ENCODE results near the gene ILF3. TPM values are rescaled to one million over a fixed set of nuclear protein-coding genes. Genes with fewer than 3 reads are reported as not detected.
A peak's percentile ranks its signal among the peaks of the same experiment; 100 is the strongest.

Gene ILF3
- polyA plus RNA-seq, 3 donors from 2014 or later, result 33.7 to 107 (median 52.2) TPM

DNA sequence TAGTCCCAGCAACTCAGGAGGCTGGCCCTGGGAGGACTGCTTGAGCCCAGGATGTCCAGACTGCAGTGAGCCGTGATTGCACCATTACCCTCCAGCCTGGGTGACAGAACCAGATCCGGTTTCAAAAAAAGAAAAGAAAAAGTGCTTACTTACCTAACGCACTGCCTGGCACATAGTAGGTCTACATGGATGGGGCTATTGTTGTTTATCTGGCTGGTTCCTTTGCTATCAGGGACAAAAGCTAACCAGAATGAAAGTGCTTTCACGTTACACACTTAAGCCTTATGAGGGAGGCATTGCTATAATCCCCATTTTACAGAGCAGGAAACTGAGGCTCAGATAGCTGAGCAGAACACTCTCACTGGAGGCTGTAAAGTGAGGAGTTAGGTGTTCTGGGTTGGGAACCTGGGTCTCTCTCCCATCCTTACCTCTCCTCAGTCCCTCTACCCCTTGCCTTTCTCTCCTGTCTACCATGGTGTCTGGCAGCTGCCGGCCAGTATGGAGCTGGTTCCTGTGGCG is 66.5 kb downstream of the ILF3 start:
- H3K27me3 Mint-ChIP-seq (ENCODE audit: low read depth in 3 of 3), result peaks cover 2 to 12% (median 5%) of the 10 kb centered on the region in 3 donors
- peak overlapping the region; percentile 40 to 90 (median 74) for H3K27ac Mint-ChIP-seq
- peak overlapping the region; percentile 5 to 98 (median 50) for H3K4me3 Mint-ChIP-seq
- H3K9me3 Mint-ChIP-seq, result no peaks in the 10 kb centered on the region
- no peak for DNase-seq
- H3K4me1 Mint-ChIP-seq, result peaks cover 65 to 70% of the 10 kb centered on the region in 2 donors
- no peaks in the 10 kb centered on the region for H3K36me3 Mint-ChIP-seq

DNA sequence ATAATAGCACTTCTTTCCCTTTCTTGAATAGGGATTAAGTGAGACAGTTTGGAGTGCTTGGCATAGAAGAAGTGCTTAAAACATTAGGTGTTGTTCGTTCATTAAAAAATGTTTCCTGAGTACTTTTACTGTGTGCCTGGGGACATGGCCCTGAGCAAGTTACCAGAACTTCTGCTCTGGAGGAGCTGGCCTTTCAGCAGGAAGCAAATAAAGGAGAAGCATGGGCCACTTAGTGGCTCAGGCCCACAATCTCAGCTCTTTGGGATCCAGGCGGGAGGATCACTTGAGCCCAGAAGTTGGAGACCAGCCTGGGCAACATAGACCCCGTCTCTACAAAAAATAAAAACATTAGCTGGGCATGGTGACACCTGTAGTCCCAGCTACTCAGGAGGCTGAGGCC is 69.4 kb downstream of the ILF3 start:
- peaks cover 1 to 8% (median 2%) of the 10 kb centered on the region in 3 donors for H3K27me3 Mint-ChIP-seq (ENCODE audit: low read depth in 3 of 3)
- no peak for DNase-seq
- no peak overlapping the region for H3K4me3 Mint-ChIP-seq
- peak overlapping the region in 3 of 6 donors; percentile 30 to 85 (median 45) for H3K27ac Mint-ChIP-seq
- no peaks in the 10 kb centered on the region for H3K9me3 Mint-ChIP-seq
- H3K36me3 Mint-ChIP-seq, result peaks cover 0 to 3% (median 0%) of the 10 kb centered on the region in 3 donors
- peaks cover 81 to 85% of the 10 kb centered on the region in 2 donors for H3K4me1 Mint-ChIP-seq

GRCh38 chr19:10724573-10725071 is 70.5 kb downstream of the ILF3 start:
- H3K9me3 Mint-ChIP-seq, result no peaks in the 10 kb centered on the region
- H3K4me1 Mint-ChIP-seq, result peaks cover 75 to 76% of the 10 kb centered on the region in 2 donors
- H3K27me3 Mint-ChIP-seq (ENCODE audit: low read depth in 3 of 3), result peaks cover 1 to 5% (median 2%) of the 10 kb centered on the region in 3 donors
- peak overlapping the region in 3 of 6 donors; percentile 32 to 74 (median 45) for H3K27ac Mint-ChIP-seq
- H3K4me3 Mint-ChIP-seq, result no peak overlapping the region
- no peak for DNase-seq
- H3K36me3 Mint-ChIP-seq, result peaks cover 0 to 3% (median 0%) of the 10 kb centered on the region in 3 donors

GRCh38 chr19:10725415-10725814 is 71.3 kb downstream of the ILF3 start:
- DNase-seq, result no peak
- H3K36me3 Mint-ChIP-seq, result peaks cover 0 to 3% (median 0%) of the 10 kb centered on the region in 3 donors
- H3K9me3 Mint-ChIP-seq, result no peaks in the 10 kb centered on the region
- H3K27me3 Mint-ChIP-seq (ENCODE audit: low read depth in 3 of 3), result peaks cover 1 to 3% (median 2%) of the 10 kb centered on the region in 3 donors
- peak overlapping the region in 3 of 6 donors; percentile 22 to 55 (median 49) for H3K27ac Mint-ChIP-seq
- no peak overlapping the region for H3K4me3 Mint-ChIP-seq
- H3K4me1 Mint-ChIP-seq, result peaks cover 70 to 72% of the 10 kb centered on the region in 2 donors

- no peak for DNase-seq
- H3K27me3 Mint-ChIP-seq (ENCODE audit: low read depth in 3 of 3), result peaks cover 0 to 5% (median 2%) of the 10 kb centered on the region in 3 donors
- peaks cover 0 to 3% (median 0%) of the 10 kb centered on the region in 3 donors for H3K36me3 Mint-ChIP-seq
- H3K4me3 Mint-ChIP-seq, result peak overlapping the region in 1 of 5 donors; percentile 27
- H3K9me3 Mint-ChIP-seq, result no peaks in the 10 kb centered on the region
- peak overlapping the region in 4 of 6 donors; percentile 55 to 80 (median 78) for H3K27ac Mint-ChIP-seq
- H3K4me1 Mint-ChIP-seq, result peaks cover 69 to 71% of the 10 kb centered on the region in 2 donors
Measured at GRCh38 chr19:10726268-10726667, 72.1 kb downstream of the ILF3 start.

GRCh38 chr19:10727685-10728201 is 73.6 kb downstream of the ILF3 start:
- H3K36me3 Mint-ChIP-seq, result peaks cover 0 to 3% (median 0%) of the 10 kb centered on the region in 3 donors
- H3K9me3 Mint-ChIP-seq, result no peaks in the 10 kb centered on the region
- no peak for DNase-seq
- peaks cover 66 to 68% of the 10 kb centered on the region in 2 donors for H3K4me1 Mint-ChIP-seq
- no peak overlapping the region for H3K4me3 Mint-ChIP-seq
- peak overlapping the region in 5 of 6 donors; percentile 55 to 93 (median 77) for H3K27ac Mint-ChIP-seq
- peaks cover 2 to 10% (median 3%) of the 10 kb centered on the region in 3 donors for H3K27me3 Mint-ChIP-seq (ENCODE audit: low read depth in 3 of 3)

DNA sequence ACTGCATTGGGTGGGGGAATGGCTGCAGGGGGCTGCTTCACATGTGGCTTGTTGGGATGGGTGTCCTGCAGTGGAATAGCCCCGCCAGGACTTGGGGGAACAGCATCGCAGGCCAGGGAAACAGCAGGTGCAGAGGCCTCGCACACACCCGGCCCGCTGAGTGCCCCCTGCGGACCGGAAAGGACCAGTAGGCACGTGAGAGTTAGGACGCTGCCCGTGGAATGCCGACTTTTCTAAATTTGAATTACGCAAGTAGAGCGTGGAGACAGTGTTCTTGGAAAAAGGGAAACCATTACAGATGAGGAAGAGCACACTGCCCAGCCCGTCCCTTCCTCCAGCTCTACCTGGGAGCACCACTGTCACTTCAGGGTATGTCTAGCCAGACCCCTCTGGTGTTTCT is 75.3 kb downstream of the ILF3 start:
- Mint-ChIP-seq H3K27me3 (ENCODE audit: low read depth in 3 of 3) (peaks cover 0 to 10% (median 3%) of the 10 kb centered on the region in 3 donors), H3K36me3 (peaks cover 0 to 3% (median 0%) of the 10 kb centered on the region in 3 donors), H3K27ac (peak overlapping the region; percentile 60 to 99 (median 87)), H3K4me3 (no peak overlapping the region), H3K9me3 (no peaks in the 10 kb centered on the region), H3K4me1 (peaks cover 54 to 61% of the 10 kb centered on the region in 2 donors)
- no peak for DNase-seq

GRCh38 chr19:10730932-10731331 is 76.8 kb downstream of the ILF3 start:
- Mint-ChIP-seq H3K9me3 (no peaks in the 10 kb centered on the region), H3K4me3 (peak overlapping the region in 3 of 5 donors; percentile 71 to 80 (median 75)), H3K27me3 (ENCODE audit: low read depth in 3 of 3) (peaks cover 0 to 10% (median 3%) of the 10 kb centered on the region in 3 donors), H3K4me1 (peaks cover 48 to 53% of the 10 kb centered on the region in 2 donors), H3K36me3 (peaks cover 0 to 6% (median 0%) of the 10 kb centered on the region in 3 donors), H3K27ac (peak overlapping the region; percentile 94 to 100 (median 98))
- peak in 1 of 3 donors; percentile 20 for DNase-seq

DNA sequence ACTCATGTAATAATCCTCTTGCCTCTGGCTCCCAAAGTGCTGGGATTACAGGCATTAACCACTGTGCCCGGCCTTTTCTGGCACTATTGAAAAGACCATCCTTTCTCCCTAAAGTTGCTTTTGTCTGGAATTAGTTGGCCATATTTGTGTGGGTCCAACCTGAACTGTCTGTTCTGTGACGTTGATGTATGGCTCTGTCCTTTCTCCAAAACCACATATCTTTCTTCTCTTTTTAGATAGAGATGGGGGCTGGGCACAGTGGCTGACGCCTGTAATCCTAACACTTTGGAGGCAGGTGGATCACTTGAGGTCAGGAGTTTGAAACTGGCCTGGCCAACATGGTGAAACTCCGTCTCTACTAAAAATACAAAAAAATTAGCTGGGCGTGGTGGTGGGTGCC is 81.6 kb downstream of the ILF3 start:
- Mint-ChIP-seq H3K9me3 (no peaks in the 10 kb centered on the region), H3K4me1 (peaks cover 45 to 68% of the 10 kb centered on the region in 2 donors), H3K36me3 (peaks cover 0 to 6% (median 0%) of the 10 kb centered on the region in 3 donors), H3K27me3 (ENCODE audit: low read depth in 3 of 3) (peaks cover 0 to 10% (median 3%) of the 10 kb centered on the region in 3 donors), H3K27ac (peak overlapping the region; percentile 28 to 99 (median 44)), H3K4me3 (no peak overlapping the region)
- DNase-seq, result no peak

DNA sequence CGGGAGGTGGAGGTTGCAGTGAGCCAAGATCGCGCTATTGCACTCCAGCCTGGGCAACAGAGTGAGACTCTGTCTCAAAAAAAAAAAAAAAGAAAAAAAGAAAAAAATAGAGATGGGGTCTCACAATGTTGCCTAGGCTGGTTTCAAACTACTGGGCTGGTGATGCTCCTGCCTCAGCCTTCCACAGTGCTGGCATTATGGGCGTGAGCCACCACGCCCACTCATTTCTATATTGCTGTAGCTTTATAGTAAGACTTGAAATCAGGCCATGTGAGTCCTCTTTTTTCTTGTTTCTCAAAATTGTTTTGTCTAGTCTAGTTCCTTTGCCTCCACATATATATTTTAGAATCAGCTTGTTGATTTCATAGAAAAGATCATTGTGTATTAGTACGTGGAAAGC is 82.0 kb downstream of the ILF3 start:
- H3K4me1 Mint-ChIP-seq, result peaks cover 46 to 68% of the 10 kb centered on the region in 2 donors
- peaks cover 0 to 9% (median 3%) of the 10 kb centered on the region in 3 donors for H3K27me3 Mint-ChIP-seq (ENCODE audit: low read depth in 3 of 3)
- no peak for DNase-seq
- peaks cover 0 to 6% (median 0%) of the 10 kb centered on the region in 3 donors for H3K36me3 Mint-ChIP-seq
- peak overlapping the region in 5 of 6 donors; percentile 24 to 82 (median 68) for H3K27ac Mint-ChIP-seq
- no peak overlapping the region for H3K4me3 Mint-ChIP-seq
- H3K9me3 Mint-ChIP-seq, result no peaks in the 10 kb centered on the region

GRCh38 chr19:10736916-10737551 is 82.9 kb downstream of the ILF3 start:
- Mint-ChIP-seq H3K4me3 (no peak overlapping the region), H3K9me3 (no peaks in the 10 kb centered on the region), H3K4me1 (peaks cover 43 to 67% of the 10 kb centered on the region in 2 donors), H3K27ac (peak overlapping the region; percentile 61 to 90 (median 76)), H3K36me3 (peaks cover 0 to 6% (median 0%) of the 10 kb centered on the region in 3 donors), H3K27me3 (ENCODE audit: low read depth in 3 of 3) (peaks cover 0 to 6% (median 0%) of the 10 kb centered on the region in 3 donors)
- DNase-seq, result no peak

DNA sequence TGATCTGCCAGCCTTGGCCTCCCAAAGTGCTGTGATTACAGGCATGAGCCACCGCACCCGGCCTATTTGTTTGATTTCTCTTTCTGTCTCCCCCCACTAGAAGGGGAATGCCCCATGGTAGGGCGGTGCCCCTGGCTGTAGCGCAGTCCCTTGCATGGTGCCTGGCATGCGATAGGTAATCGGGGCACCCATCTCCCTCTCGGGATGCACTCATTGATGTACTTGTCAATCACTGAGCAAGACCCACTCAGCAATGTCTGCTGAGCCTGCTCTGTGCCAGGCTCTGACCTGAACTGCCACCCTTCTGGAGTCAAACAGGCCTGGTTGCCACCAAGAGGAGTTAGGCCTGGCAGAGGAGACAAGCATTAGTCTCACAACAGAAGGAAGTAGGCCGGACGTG is 83.6 kb downstream of the ILF3 start:
- Mint-ChIP-seq H3K27ac (peak overlapping the region in 5 of 6 donors; percentile 48 to 90 (median 73)), H3K9me3 (no peaks in the 10 kb centered on the region), H3K27me3 (ENCODE audit: low read depth in 3 of 3) (peaks cover 0 to 6% (median 0%) of the 10 kb centered on the region in 3 donors), H3K4me1 (peaks cover 48 to 74% of the 10 kb centered on the region in 2 donors), H3K4me3 (no peak overlapping the region), H3K36me3 (peaks cover 0 to 6% (median 0%) of the 10 kb centered on the region in 3 donors)
- DNase-seq, result no peak

DNA sequence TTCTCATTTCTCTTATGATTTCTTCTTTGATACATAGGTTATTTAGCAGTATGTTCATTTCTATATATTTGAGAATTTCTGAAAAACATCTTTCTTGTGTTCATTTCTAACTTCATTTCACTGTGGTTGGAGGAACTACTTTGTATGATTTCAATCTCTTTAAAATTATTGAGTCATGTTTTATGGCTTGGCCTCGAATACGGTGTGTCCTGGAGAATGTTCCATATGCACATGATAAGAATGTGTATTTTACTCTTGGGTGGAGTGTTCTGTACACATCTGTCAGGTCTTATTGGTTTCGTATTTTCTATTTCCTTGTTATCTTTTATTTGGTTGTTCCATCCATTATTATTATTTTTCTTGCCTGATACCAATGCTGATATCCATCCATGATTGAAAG is 86.7 kb downstream of the ILF3 start:
- Mint-ChIP-seq H3K4me3 (no peak overlapping the region), H3K27me3 (ENCODE audit: low read depth in 3 of 3) (peaks cover 0 to 8% (median 4%) of the 10 kb centered on the region in 3 donors), H3K36me3 (peaks cover 0 to 4% (median 0%) of the 10 kb centered on the region in 3 donors), H3K27ac (peak overlapping the region; percentile 53 to 84 (median 67)), H3K9me3 (no peaks in the 10 kb centered on the region), H3K4me1 (peaks cover 69 to 88% of the 10 kb centered on the region in 2 donors)
- DNase-seq, result no peak

Data from immature natural killer cell (primary cell).